Muscle layer of duodenum (tissue), 2 donors: ENCODE results near the gene PTPN3.
A peak's percentile ranks its signal among the peaks of the same experiment; 100 is the strongest.

Experiments
- H3K27ac ChIP-seq: one replicate; pipeline ENCODE4 v1.7.0; 2013; ENCODE audit warnings: mild to moderate bottlenecking, low read length
- H3K27me3 ChIP-seq: one replicate; pipeline ENCODE4 v1.7.0; 2013; ENCODE audit warnings: low read depth, mild to moderate bottlenecking, control low read depth, low read length
- H3K36me3 ChIP-seq, 2 donors: one replicate each; pipeline ENCODE4 v1.7.0; 2013; ENCODE audit warnings: low read length in 2 of 2, control low read depth in 1 of 2, mild to moderate bottlenecking in 1 of 2; ENCODE audit not compliant: insufficient read depth in 2 of 2, control insufficient read depth in 1 of 2
- H3K4me1 ChIP-seq, 2 donors: one replicate each; pipeline ENCODE4 v1.7.0; 2013; ENCODE audit warnings: low read length in 2 of 2, mild to moderate bottlenecking in 2 of 2, control low read depth in 1 of 2, moderate library complexity in 1 of 2; ENCODE audit not compliant: insufficient read depth in 2 of 2, control insufficient read depth in 1 of 2
- H3K4me3 ChIP-seq, 2 donors: one replicate each; pipeline ENCODE4 v1.7.0; 2013; ENCODE audit warnings: low read length in 2 of 2, low read depth in 1 of 2, mild to moderate bottlenecking in 1 of 2
- H3K9me3 ChIP-seq, 2 donors: one replicate each; pipeline ENCODE4 v1.7.0; 2013; ENCODE audit warnings: low read length in 2 of 2, control low read depth in 1 of 2, mild to moderate bottlenecking in 1 of 2; ENCODE audit not compliant: control insufficient read depth in 1 of 2
- donor health status: healthy.

Gene PTPN3

DNA sequence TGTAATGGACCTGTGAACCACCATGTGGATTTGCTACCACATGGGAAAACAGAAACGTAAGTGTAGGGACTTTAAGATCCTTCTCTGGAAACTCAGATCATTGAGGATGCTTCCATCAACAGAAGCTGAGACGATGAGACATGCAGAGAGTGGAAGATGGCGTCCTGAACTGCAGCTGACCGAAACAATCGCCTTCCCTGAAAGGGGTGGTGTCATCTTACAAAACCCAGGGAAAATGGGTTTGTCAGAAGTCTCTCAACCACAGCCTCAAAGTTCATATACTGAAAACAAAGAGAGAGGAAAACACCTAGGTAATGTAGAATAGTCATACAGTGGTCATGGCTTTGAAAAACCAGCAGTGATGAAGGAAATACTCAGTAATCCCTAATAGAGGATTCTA, 6.6 kb upstream of the PTPN3 start:
- Histone ChIP-seq H3K36me3 (no peaks in the 10 kb centered on the region), H3K9me3 (no peaks in the 10 kb centered on the region), H3K27me3 (no peaks in the 10 kb centered on the region), H3K4me1 (peaks cover 0 to 5% of the 10 kb centered on the region in 2 donors), H3K27ac (no peak overlapping the region), H3K4me3 (no peak overlapping the region)

DNA sequence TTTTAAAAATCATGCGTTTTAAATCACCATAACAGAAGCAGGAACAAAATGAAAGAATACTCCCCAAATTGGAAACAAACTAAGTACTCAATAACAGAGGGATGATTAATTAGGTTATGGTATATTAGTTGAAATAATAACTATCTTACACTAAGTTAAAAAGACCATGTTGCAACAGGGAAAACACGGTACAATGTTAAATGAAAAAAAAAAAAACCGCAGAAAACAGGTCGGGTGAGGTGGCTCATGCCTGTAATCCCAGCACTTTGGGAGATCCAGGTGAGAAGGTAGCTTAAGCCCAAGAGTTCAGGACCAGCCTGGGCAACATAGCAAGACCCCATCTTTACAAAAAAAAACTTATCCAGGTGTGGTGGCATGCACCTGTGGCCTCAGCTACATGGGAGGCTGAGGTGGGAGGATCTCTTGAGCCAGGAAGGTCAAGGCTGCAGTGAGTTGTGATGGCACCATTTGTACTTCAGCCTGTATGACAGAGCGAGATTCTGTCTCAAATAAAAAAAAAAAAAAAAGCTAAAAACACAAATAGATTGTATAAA, 2.4 kb upstream of the PTPN3 start:
- Histone ChIP-seq H3K4me1 (peaks cover 0 to 9% of the 10 kb centered on the region in 2 donors), H3K27ac (no peak overlapping the region), H3K9me3 (no peaks in the 10 kb centered on the region), H3K27me3 (no peaks in the 10 kb centered on the region), H3K36me3 (no peaks in the 10 kb centered on the region), H3K4me3 (no peak overlapping the region)

DNA sequence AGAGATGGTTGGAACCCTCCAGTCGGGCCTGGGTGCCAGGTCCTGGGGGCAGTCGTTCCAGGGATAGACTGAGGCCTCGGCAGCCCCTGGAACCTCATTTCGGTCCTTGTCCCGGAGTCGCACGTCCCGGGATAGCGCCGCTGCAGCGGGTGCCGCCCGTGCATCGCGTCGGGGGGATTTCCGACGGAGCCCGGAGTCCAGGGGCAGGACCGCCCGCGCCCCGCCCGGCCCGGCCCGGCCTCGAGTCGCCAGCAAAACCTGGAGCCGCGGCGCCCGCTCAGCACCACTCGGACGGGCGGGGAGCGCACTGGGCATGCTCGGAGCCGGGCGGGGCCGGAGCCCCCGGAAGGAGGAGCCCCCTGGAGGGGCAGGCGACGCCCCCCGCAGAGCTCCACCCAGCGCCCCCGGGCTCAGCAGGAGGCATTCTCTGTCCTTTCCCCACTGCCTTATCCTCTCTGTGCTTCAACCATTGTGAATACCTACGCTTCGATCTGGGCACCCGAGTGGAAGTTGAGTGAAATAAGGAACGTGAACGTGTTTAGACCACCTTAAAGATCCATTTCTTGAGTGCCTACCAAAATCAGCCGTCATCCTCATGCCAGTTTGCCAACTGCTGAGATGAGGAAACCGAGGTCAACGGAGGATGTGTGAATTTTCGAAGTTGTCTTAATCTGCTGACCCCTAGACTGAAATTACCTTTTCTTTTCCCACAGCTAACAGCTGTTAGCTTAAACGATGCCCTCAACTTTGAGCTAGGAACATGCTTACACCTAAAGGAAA, 1.7 kb upstream of the PTPN3 start:
- H3K4me1 ChIP-seq, result peaks cover 0 to 9% of the 10 kb centered on the region in 2 donors
- H3K9me3 ChIP-seq, result no peaks in the 10 kb centered on the region
- peak overlapping the region; percentile 46 to 49 for H3K4me3 ChIP-seq
- H3K27me3 ChIP-seq, result no peaks in the 10 kb centered on the region
- no peaks in the 10 kb centered on the region for H3K36me3 ChIP-seq
- H3K27ac ChIP-seq, result no peak overlapping the region

- Histone ChIP-seq H3K27me3 (peaks cover 4% of the 10 kb centered on the region), H3K36me3 (no peaks in the 10 kb centered on the region), H3K4me1 (peaks cover 0 to 9% of the 10 kb centered on the region in 2 donors), H3K4me3 (peak overlapping the region; percentile 13 to 49), H3K27ac (no peak overlapping the region), H3K9me3 (no peaks in the 10 kb centered on the region)
These were observed 1.1 kb upstream of the PTPN3 start for GRCh38 chr9:109499093-109499630.

- Histone ChIP-seq H3K27ac (peak overlapping the region; percentile 54), H3K36me3 (no peaks in the 10 kb centered on the region), H3K9me3 (no peaks in the 10 kb centered on the region), H3K4me1 (peaks cover 0 to 9% of the 10 kb centered on the region in 2 donors), H3K27me3 (peaks cover 4% of the 10 kb centered on the region), H3K4me3 (peak overlapping the region; percentile 50 to 62)
These were observed 617 bp downstream of the PTPN3 start for GRCh38 chr9:109497226-109498153.

GRCh38 chr9:109496841-109497225, 1.3 kb downstream of the PTPN3 start:
- Histone ChIP-seq H3K27ac (peak overlapping the region; percentile 54), H3K4me3 (peak overlapping the region in 1 of 2 donors; percentile 62), H3K27me3 (peaks cover 8% of the 10 kb centered on the region), H3K4me1 (peaks cover 0 to 9% of the 10 kb centered on the region in 2 donors), H3K36me3 (no peaks in the 10 kb centered on the region), H3K9me3 (no peaks in the 10 kb centered on the region)

DNA sequence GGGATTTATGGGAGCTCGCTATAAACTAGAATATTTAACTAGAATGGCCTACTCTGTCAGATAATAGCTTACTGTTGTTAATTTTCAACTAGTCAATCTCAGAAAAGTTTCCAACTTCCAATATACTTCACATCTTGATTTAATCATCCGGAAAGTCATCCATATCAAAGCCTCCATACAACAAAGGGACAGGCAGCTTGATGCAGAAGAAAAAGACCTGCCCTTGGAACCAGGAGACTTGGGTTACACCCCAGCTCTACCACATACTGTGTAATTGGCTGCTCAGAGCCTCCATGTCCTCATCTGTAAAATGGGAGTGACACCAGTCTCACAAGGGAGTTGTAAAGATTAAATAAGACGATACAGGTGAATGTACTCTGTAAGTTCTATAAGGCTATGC, 1.9 kb downstream of the PTPN3 start:
- no peaks in the 10 kb centered on the region for H3K9me3 ChIP-seq
- no peak overlapping the region for H3K27ac ChIP-seq
- H3K36me3 ChIP-seq, result no peaks in the 10 kb centered on the region
- peaks cover 8% of the 10 kb centered on the region for H3K27me3 ChIP-seq
- peaks cover 0 to 9% of the 10 kb centered on the region in 2 donors for H3K4me1 ChIP-seq
- peak overlapping the region in 1 of 2 donors; percentile 62 for H3K4me3 ChIP-seq

- Histone ChIP-seq H3K4me3 (no peak overlapping the region), H3K4me1 (no peaks in the 10 kb centered on the region), H3K9me3 (no peaks in the 10 kb centered on the region), H3K27me3 (peaks cover 8% of the 10 kb centered on the region), H3K36me3 (no peaks in the 10 kb centered on the region), H3K27ac (no peak overlapping the region)
These were observed 4.5 kb downstream of the PTPN3 start for GRCh38 chr9:109493648-109494047.

DNA sequence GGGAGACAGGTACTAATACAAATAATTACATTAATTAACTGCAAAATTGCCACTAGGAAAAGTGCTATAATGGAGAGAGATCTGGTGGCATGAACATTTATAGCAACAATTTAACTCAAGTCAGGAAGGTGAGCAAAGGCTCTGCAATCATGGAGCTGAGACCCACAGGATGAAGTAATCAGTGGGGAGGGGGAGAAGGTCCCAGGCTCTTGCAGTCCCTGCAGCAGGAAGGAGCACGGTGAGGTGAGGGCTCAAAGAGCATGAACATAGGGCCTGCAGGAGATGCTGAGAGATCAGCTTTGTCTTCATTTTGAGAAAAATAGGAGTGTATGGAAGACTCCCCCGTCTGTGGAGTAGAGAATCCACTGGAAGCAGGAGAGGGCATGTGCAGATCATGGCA, 6.5 kb downstream of the PTPN3 start:
- Histone ChIP-seq H3K4me1 (no peaks in the 10 kb centered on the region), H3K4me3 (no peak overlapping the region), H3K27me3 (peaks cover 8% of the 10 kb centered on the region), H3K9me3 (no peaks in the 10 kb centered on the region), H3K36me3 (no peaks in the 10 kb centered on the region), H3K27ac (no peak overlapping the region)

DNA sequence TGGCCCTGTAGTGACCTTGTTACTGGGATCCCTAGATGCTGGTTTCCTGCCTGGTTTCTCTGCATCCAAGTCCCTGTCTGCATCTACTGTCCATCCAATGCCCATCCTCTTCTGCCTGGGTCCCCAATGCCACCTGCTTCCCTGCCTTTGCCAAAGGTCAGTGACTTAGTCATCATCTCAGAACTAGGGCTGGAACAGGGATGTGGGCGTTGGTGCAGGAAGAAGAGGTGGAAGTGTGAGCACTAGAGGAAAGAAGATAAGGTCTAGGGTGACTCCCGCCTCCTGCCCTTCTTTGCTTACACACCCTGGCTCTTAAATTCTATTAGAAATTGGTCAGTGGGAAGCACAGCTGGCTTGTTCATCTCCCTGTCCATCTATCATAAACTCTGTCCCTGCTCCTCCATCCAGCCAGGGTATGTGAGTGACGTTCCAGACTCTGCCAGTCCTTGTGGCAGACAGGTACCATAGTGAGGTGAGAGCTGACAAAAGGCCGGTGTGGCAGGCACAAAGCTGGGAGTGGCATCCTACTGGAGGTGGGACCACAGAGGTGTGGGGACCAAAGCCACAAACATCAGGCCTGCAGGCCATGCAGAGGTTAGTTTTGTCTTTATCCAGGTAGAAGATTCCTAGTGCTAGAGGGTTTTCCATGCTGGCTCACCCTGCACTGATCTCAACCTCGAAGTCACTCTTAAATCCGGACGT, 9.2 kb downstream of the PTPN3 start:
- H3K9me3 ChIP-seq, result no peaks in the 10 kb centered on the region
- H3K36me3 ChIP-seq, result no peaks in the 10 kb centered on the region
- H3K27ac ChIP-seq, result no peak overlapping the region
- no peaks in the 10 kb centered on the region for H3K4me1 ChIP-seq
- H3K4me3 ChIP-seq, result no peak overlapping the region
- peaks cover 4% of the 10 kb centered on the region for H3K27me3 ChIP-seq
